Fibroblast of villous mesenchyme (primary cell): ENCODE results near the gene CWC15. TPM values are rescaled to one million over a fixed set of nuclear protein-coding genes. Genes with fewer than 3 reads are reported as not detected.
"Not testable (repeated sequence)": the region's sequence is repeated elsewhere in the genome, so short reads cannot be mapped to it uniquely, and the experiment has no call there.

ENCODE experiments used
- DNase-seq: peaks from one replicate; pipeline ENCODE4 v3.0.0-alpha.2; 2010; ENCODE audit warnings: low read depth
- H3K4me3 ChIP-seq: 2 replicates; pipeline ENCODE4 v1.5.1; 2011; ENCODE audit warnings: low read depth, mild to moderate bottlenecking, low read length
- total RNA-seq: library from RNA; depleted of rRNA; stranded (reverse); fragments of >200 nt; gene quantifications from 2 replicates; pipeline ENCODE4 v1.2.3, GENCODE V29; 2012
- TF ChIP-seq, protein P1 (sequence below): IDR thresholded peaks from 2 replicates; pipeline ENCODE4 v1.5.1; 2012; ENCODE audit warnings: low read depth, mild to moderate bottlenecking, low read length; ENCODE audit not compliant: insufficient read depth

CWC15 gene
- total RNA-seq, 1 donor: 35.0 TPM

DNA sequence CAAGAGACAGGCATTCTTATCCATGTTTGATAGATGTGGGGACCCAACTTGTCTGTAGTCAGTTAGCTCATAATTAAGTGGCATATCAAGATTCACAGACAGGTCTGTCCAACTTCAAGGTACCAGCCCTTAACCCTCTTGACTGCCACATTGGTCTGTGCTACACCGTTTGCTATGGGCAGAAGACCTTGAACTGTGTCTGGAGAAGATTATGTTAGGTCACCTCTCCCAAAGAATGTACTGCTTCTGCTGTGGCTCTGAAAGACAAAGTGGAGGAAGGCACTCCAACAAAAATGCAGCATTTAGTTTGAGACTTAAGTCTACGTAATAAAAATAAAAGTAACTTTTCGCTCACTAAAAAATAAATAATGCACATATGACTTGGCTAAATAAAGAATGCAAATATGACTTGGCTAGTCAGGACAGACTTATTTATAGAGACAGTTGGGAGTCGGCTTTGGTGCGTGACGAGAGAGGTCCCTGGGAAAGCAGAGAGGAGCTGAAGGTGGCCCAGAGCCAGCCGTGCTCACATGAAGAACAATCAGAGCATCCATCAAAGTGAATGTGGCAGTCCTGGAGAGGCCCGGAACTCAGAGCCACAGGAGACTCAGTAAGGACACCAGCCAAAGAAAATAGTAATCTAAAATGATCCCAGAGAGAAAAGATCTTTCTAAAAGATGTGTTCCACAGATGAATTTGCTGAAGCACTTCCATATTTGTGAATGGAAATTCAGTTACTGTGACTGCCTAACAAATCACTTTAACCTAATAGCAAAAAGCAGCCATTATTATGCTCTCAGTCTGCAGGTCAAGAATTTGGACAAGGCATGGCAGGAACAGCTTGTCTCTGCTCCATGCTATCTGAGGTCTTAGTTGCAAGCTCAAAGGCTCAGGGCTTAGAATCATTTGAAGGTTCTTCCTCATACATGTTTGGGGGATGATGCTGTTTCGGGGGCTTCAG is 35.0 kb downstream of the CWC15 start:
- no peak overlapping the region for H3K4me3 ChIP-seq
- DNase-seq: peak; percentile 89
- TF ChIP-seq, protein P1, sequence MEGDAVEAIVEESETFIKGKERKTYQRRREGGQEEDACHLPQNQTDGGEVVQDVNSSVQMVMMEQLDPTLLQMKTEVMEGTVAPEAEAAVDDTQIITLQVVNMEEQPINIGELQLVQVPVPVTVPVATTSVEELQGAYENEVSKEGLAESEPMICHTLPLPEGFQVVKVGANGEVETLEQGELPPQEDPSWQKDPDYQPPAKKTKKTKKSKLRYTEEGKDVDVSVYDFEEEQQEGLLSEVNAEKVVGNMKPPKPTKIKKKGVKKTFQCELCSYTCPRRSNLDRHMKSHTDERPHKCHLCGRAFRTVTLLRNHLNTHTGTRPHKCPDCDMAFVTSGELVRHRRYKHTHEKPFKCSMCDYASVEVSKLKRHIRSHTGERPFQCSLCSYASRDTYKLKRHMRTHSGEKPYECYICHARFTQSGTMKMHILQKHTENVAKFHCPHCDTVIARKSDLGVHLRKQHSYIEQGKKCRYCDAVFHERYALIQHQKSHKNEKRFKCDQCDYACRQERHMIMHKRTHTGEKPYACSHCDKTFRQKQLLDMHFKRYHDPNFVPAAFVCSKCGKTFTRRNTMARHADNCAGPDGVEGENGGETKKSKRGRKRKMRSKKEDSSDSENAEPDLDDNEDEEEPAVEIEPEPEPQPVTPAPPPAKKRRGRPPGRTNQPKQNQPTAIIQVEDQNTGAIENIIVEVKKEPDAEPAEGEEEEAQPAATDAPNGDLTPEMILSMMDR: no peak

DNA sequence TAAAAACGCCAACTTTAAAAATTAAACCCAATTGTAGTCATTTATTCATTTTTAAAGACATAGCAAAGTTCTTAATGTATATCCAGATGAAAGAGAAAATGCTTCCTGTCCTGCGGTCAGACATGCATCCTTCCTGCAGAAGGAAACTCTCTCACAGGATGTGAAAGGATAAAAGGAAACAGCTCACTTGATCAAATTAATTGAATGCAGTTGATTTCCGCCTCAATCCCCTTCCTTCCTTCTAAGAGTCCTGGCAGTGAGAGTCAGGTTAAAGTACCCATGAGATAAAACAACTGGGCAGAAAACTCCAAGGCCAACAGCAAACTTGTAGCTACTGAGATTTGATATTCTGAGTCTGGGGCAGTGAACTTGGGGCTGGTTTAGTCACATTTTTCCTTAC is 38.5 kb downstream of the CWC15 start:
- no peak for DNase-seq
- TF ChIP-seq, protein P1: no peak
- no peak overlapping the region for H3K4me3 ChIP-seq

DNA sequence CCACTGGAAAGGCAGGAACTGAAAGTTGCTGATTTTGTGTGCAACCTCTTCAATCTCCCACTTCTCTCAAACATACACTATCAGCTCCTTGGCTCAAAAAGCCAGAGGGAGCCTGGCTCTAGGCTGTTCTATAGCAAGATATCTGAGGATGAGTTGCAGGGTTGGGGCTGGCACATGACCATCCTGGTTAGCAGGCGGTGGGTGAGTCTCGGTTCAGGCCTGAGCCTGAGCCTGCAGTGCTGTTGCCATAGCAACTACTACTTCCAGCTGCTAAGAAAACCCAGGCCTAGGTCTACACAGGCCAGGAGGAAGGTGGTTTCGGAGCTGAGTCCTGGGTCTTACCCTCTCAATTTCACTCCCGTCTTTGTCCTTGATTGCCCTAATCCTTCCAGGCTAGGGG is 39.0 kb downstream of the CWC15 start:
- TF ChIP-seq, protein P1: no peak
- DNase-seq: peak; percentile 53
- no peak overlapping the region for H3K4me3 ChIP-seq

DNA sequence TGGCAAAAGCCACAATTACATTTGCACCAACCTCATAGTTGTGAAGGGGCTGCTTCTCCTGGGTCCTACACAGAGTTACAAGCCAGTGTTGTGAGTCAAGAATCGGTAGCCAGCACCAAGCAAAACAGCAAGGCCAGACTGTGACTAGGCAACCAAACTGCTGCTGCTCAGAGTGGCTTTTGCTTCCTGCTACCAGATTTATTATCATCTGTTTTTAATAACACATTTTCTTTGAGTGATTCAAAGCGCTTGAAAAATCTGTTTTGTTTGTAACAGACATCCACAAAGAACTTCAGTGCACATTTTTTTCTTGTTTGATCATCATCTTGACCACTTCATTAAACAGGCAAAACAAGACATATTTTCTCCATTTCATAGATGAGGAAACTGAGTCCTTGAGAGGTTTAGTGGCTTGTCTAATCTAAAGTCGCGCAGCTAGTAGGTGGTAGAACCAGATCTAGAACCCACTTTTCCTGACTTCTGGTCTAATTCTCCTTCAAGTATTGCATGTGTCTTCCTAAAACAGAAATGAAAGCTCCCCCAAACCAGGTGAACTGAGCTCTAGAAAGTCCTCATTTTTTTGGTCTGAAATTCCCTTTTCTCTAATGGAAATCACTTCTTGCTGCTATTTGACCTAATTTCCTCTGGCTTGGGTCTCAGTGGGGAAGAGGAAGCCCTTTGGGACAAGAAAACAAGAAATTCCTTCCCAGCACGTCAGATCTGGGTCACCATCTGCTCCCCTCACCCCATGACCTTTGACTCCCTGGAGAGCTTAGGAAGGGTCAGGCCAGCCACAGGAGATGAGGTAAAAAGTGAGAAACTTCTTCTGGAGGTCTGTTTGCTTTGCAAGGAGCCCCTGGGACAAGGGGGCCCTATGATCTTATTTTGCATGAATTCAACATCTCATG is 39.9 kb downstream of the CWC15 start:
- TF ChIP-seq, protein P1: no peak
- DNase-seq: peak; percentile 94
- H3K4me3 ChIP-seq: no peak overlapping the region

DNA sequence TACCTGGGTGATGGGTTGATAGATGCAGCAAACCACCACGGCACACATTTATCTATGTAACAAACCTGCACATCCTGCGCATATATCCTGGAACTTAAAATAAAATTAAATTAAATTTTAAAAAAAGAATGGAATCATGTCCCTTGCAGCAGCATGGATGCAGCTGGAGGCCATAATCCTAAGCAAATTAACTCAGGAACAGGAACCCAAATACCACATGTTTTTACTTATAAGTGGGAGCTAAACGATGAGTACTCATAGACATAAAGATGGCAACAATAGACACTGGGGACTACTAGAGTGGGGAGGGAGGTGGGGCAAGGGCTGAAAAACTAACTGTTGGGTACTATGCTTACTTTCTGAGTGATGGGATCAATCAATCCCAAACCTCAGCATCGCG is 40.9 kb downstream of the CWC15 start:
- TF ChIP-seq, protein P1: no peak
- DNase-seq: no peak
- H3K4me3 ChIP-seq: no peak overlapping the region

DNA sequence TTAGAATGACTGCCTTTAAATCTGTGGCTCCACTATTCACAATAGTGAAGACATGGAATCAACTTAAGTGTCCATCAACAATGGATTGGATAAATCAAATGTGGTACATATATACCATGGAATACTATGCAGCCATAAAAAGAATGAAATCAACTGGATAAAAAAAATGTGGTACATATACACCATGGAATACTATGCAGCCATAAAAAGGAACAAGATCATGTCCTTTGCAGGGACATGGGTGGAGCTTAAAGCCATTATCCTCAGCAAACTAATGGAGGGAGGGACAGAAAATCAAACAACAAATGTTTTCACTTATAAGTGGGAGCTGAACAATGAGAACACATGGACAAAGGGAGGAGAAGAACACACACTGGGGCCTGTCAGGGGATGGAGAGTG is 41.3 kb downstream of the CWC15 start:
- not testable (repeated sequence) for DNase-seq, H3K4me3 ChIP-seq
